Neural cell (in vitro differentiated cells): ENCODE data around the gene S100A8. TPM values are rescaled to one million over a fixed set of nuclear protein-coding genes. Genes with fewer than 3 reads are reported as not detected.

Source experiments
- H2AFZ ChIP-seq: fragments of 200-600, 300-800 bp; sonication (generic), shearing (Covaris generic); 2 replicates; pipeline ENCODE4 v1.6.0; 2014; ENCODE audit warnings: low read depth, mild to moderate bottlenecking, antibody characterized with exemption, low read length, moderate library complexity
- H3F3A ChIP-seq: fragments of 200-600 bp; shearing (Covaris generic); 2 replicates; pipeline ENCODE4 v1.6.1; 2016; ENCODE audit warnings: mild to moderate bottlenecking, moderate library complexity, mixed read lengths, antibody characterized with exemption, low read length; ENCODE audit not compliant: insufficient read depth, poor library complexity, severe bottlenecking
- H3K27ac ChIP-seq: fragments of 200-600, 300-800 bp; sonication (generic), shearing (Covaris generic); 2 replicates; pipeline ENCODE4 v1.5.1; 2014; ENCODE audit warnings: mild to moderate bottlenecking, low read length, moderate library complexity
- H3K27me3 ChIP-seq: fragments of 300-800, 200-600 bp; sonication (generic), shearing (Covaris generic); 2 replicates; pipeline ENCODE4 v1.6.0; 2014; ENCODE audit warnings: mild to moderate bottlenecking, low read depth, low read length, moderate library complexity; ENCODE audit not compliant: insufficient read depth
- H3K36me3 ChIP-seq: fragments of 300-800, 200-600 bp; sonication (generic), shearing (Covaris generic); 2 replicates; pipeline ENCODE4 v1.5.1; 2014; ENCODE audit warnings: mild to moderate bottlenecking, antibody characterized with exemption, low read length, moderate library complexity; ENCODE audit not compliant: insufficient read depth
- H3K4me2 ChIP-seq: fragments of 300-800, 200-600 bp; sonication (generic), shearing (Covaris generic); 2 replicates; pipeline ENCODE4 v1.6.0; 2014; ENCODE audit warnings: mild to moderate bottlenecking, low read length
- H3K4me3 ChIP-seq: fragments of 300-800, 200-600 bp; sonication (generic), shearing (Covaris generic); 2 replicates; pipeline ENCODE4 v1.5.1; 2014; ENCODE audit warnings: mild to moderate bottlenecking, low read length, moderate library complexity
- H3K79me2 ChIP-seq: fragments of 200-600 bp; shearing (Covaris generic); replicated peaks from 2 replicates; pipeline ENCODE4 v1.6.0; 2014; ENCODE audit warnings: mild to moderate bottlenecking, low read length, moderate library complexity; ENCODE audit not compliant: insufficient read depth
- H3K9ac ChIP-seq: fragments of 300-800, 200-600 bp; sonication (generic), shearing (Covaris generic); 2 replicates; pipeline ENCODE4 v1.6.1; 2016; ENCODE audit warnings: mild to moderate bottlenecking, low read length, mixed read lengths
- H3K9me2 ChIP-seq: fragments of 200-600 bp; shearing (Covaris generic); 2 replicates; pipeline ENCODE4 v1.6.1; 2016; ENCODE audit warnings: mild to moderate bottlenecking, low read length, mixed read lengths; ENCODE audit not compliant: insufficient read depth
- H3K9me3 ChIP-seq: fragments of 200-600, 300-800 bp; sonication (generic), shearing (Covaris generic); 2 replicates; pipeline ENCODE4 v1.6.1; 2016; ENCODE audit warnings: mild to moderate bottlenecking, mixed run types, low read length, moderate library complexity, mixed read lengths
- H4K20me1 ChIP-seq: fragments of 200-600 bp; shearing (Covaris generic); 2 replicates; pipeline ENCODE4 v1.6.1; 2016; ENCODE audit warnings: mild to moderate bottlenecking, mixed run types; ENCODE audit not compliant: insufficient read depth
- EP300 ChIP-seq: fragments of 450-650 bp; conservative IDR thresholded peaks from 2 replicates; pipeline ENCODE4 v1.6.1; 2014; ENCODE audit warnings: antibody characterized with exemption, mild to moderate bottlenecking, moderate library complexity; ENCODE audit not compliant: poor library complexity, severe bottlenecking
- EZH2 ChIP-seq: fragments of 200-600, 300-800 bp; shearing (Covaris generic), sonication (generic); IDR thresholded peaks from 2 replicates; pipeline ENCODE4 v1.6.1; 2014; ENCODE audit warnings: antibody characterized with exemption, low read length, borderline replicate concordance, mild to moderate bottlenecking; ENCODE audit not compliant: insufficient read depth, poor library complexity, severe bottlenecking
- MXI1 ChIP-seq: fragments of 450-650 bp; conservative IDR thresholded peaks from 2 replicates; pipeline ENCODE4 v1.6.1; 2014; ENCODE audit warnings: antibody characterized with exemption, mild to moderate bottlenecking; ENCODE audit not compliant: poor library complexity, severe bottlenecking
- POLR2AphosphoS5 ChIP-seq: IDR thresholded peaks from 2 replicates; pipeline ENCODE4 v1.6.1; 2012
- RAD21 ChIP-seq: fragments of 450-650 bp; conservative IDR thresholded peaks from 2 replicates; pipeline ENCODE4 v1.6.1; 2014; ENCODE audit warnings: antibody characterized with exemption, mild to moderate bottlenecking, moderate library complexity
- SMC3 ChIP-seq: fragments of 450-650 bp; conservative IDR thresholded peaks from 2 replicates; pipeline ENCODE4 v1.6.1; 2014; ENCODE audit warnings: antibody characterized with exemption, mild to moderate bottlenecking, moderate library complexity; ENCODE audit not compliant: poor library complexity
- TAF1 ChIP-seq: IDR thresholded peaks from 2 replicates; pipeline ENCODE4 v1.6.1; 2012; ENCODE audit warnings: low read depth
- polyA plus RNA-seq: library from polyadenylated mRNA; depleted of rRNA; stranded (reverse); fragments of >200 nt; gene quantifications from 2 replicates; pipeline ENCODE4 v1.2.3, GENCODE V29; 2014
- TF ChIP-seq, protein P1 (sequence below): IDR thresholded peaks from 2 replicates; pipeline ENCODE4 v1.6.1; 2012; ENCODE audit warnings: borderline replicate concordance
- TF ChIP-seq, protein P2 (sequence below): fragments of 450-650 bp; IDR thresholded peaks from 2 replicates; pipeline ENCODE4 v1.5.1; 2014; ENCODE audit warnings: antibody characterized with exemption, mild to moderate bottlenecking, moderate library complexity; ENCODE audit not compliant: poor library complexity, severe bottlenecking

S100A8 gene
- polyA plus RNA-seq, 1 donor from 2014 or later, result not detected

DNA sequence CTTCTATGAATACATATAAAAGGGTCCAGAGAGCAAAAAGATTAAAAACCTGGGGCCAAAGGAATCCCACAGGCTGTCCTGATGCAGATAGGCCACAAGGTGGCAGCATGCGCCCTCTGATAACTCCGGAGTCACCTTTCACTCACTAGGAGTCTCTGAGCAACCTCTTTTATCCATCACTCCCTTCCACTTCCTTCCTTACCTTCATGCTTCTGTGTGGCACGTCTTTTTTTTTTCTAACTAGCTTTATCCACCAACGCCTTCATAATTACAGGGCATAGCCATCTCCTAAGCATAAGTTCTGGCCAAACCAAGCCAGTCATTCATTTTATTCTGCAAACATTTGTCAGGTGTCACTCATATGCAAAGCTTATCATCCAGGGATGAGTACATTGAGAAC, 38.4 kb downstream of the S100A8 start:
- Histone ChIP-seq H3K79me2 (no peaks in the 10 kb centered on the region), H2AFZ (no peak overlapping the region), H3K9me2 (no peaks in the 10 kb centered on the region), H4K20me1 (no peaks in the 10 kb centered on the region), H3K4me2 (no peak overlapping the region), H3K9me3 (no peaks in the 10 kb centered on the region), H3K27ac (peak overlapping the region; percentile 0), H3K36me3 (no peaks in the 10 kb centered on the region), H3K4me3 (peak overlapping the region; percentile 22), H3F3A (no peaks in the 10 kb centered on the region), H3K9ac (peak overlapping the region; percentile 30), H3K27me3 (no peaks in the 10 kb centered on the region)
- TF ChIP-seq POLR2AphosphoS5, result no peak
- no peak for TF ChIP-seq TAF1
- TF ChIP-seq MXI1, result no peak
- no peak for TF ChIP-seq EZH2
- peak; percentile 29 for TF ChIP-seq EP300
- peak; percentile 96 for TF ChIP-seq RAD21
- TF ChIP-seq SMC3, result peak; percentile 94
- TF ChIP-seq, protein P1, sequence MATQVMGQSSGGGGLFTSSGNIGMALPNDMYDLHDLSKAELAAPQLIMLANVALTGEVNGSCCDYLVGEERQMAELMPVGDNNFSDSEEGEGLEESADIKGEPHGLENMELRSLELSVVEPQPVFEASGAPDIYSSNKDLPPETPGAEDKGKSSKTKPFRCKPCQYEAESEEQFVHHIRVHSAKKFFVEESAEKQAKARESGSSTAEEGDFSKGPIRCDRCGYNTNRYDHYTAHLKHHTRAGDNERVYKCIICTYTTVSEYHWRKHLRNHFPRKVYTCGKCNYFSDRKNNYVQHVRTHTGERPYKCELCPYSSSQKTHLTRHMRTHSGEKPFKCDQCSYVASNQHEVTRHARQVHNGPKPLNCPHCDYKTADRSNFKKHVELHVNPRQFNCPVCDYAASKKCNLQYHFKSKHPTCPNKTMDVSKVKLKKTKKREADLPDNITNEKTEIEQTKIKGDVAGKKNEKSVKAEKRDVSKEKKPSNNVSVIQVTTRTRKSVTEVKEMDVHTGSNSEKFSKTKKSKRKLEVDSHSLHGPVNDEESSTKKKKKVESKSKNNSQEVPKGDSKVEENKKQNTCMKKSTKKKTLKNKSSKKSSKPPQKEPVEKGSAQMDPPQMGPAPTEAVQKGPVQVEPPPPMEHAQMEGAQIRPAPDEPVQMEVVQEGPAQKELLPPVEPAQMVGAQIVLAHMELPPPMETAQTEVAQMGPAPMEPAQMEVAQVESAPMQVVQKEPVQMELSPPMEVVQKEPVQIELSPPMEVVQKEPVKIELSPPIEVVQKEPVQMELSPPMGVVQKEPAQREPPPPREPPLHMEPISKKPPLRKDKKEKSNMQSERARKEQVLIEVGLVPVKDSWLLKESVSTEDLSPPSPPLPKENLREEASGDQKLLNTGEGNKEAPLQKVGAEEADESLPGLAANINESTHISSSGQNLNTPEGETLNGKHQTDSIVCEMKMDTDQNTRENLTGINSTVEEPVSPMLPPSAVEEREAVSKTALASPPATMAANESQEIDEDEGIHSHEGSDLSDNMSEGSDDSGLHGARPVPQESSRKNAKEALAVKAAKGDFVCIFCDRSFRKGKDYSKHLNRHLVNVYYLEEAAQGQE, result no peak
- TF ChIP-seq, protein P2, sequence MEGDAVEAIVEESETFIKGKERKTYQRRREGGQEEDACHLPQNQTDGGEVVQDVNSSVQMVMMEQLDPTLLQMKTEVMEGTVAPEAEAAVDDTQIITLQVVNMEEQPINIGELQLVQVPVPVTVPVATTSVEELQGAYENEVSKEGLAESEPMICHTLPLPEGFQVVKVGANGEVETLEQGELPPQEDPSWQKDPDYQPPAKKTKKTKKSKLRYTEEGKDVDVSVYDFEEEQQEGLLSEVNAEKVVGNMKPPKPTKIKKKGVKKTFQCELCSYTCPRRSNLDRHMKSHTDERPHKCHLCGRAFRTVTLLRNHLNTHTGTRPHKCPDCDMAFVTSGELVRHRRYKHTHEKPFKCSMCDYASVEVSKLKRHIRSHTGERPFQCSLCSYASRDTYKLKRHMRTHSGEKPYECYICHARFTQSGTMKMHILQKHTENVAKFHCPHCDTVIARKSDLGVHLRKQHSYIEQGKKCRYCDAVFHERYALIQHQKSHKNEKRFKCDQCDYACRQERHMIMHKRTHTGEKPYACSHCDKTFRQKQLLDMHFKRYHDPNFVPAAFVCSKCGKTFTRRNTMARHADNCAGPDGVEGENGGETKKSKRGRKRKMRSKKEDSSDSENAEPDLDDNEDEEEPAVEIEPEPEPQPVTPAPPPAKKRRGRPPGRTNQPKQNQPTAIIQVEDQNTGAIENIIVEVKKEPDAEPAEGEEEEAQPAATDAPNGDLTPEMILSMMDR, result peak; percentile 93

DNA sequence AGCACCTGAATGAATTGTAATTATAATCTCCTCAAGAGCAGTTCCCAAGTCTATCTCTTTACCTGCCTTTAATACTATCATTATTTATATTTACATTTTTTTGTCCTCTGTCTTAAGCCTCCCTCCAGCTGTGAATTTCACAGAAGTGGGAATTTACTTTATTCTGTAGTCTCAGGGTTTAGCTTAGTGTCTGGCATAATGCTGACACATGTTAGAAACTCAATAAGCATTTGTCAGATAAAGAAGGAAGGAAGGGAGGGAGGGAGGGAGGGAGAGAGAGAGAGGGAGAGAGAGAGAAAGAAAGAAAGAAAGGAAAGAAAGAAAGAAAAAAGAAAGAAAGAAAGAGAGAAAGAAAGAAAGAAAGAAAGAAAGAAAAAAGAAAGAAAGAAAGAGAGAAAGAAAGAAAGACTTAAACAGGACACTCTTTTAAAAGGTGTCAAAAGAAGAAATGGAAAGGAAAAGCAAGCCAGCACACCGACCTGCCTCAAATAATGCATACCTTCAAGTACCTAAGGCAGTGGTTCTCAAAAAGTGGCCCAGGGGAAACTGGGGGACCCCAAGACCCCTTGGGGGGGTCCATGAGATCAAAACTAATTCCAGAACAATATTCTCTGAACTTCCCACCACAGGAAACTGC, 40.4 kb downstream of the S100A8 start:
- no peak overlapping the region for H2AFZ ChIP-seq
- no peak overlapping the region for H3K4me3 ChIP-seq
- no peaks in the 10 kb centered on the region for H3K9me3 ChIP-seq
- no peaks in the 10 kb centered on the region for H3F3A ChIP-seq
- TF ChIP-seq EP300, result no peak
- TF ChIP-seq, protein P2, result no peak
- TF ChIP-seq POLR2AphosphoS5, result no peak
- TF ChIP-seq, protein P1, result no peak
- no peak for TF ChIP-seq EZH2
- TF ChIP-seq TAF1, result no peak
- TF ChIP-seq MXI1, result no peak
- TF ChIP-seq SMC3, result no peak
- no peak for TF ChIP-seq RAD21
- no peak overlapping the region for H3K9ac ChIP-seq
- H3K27me3 ChIP-seq, result no peaks in the 10 kb centered on the region
- no peaks in the 10 kb centered on the region for H3K79me2 ChIP-seq
- H3K27ac ChIP-seq, result no peak overlapping the region
- H3K36me3 ChIP-seq, result no peaks in the 10 kb centered on the region
- no peaks in the 10 kb centered on the region for H4K20me1 ChIP-seq
- H3K9me2 ChIP-seq, result no peaks in the 10 kb centered on the region
- no peak overlapping the region for H3K4me2 ChIP-seq
